GM10266 (cell line): ENCODE data around the gene DCAKD.

Source experiments
- DNase-seq: peaks from one replicate; pipeline ENCODE4 v3.0.0; 2012; ENCODE audit errors: extremely low spot score
- CTCF ChIP-seq: IDR thresholded peaks from 2 replicates; pipeline ENCODE4 v1.5.1; 2012; ENCODE audit warnings: mild to moderate bottlenecking, low read depth; ENCODE audit not compliant: control insufficient read depth, insufficient read depth; ENCODE audit errors: missing control alignments

The DCAKD gene

GRCh38 chr17:45029096-45029495, 22.3 kb downstream of the DCAKD start:
- DNase-seq: no peak
- no peak for TF ChIP-seq CTCF

- no peak for DNase-seq
- no peak for TF ChIP-seq CTCF
Observed at GRCh38 chr17:45022655-45023339, 28.6 kb downstream of the DCAKD start.

- DNase-seq: no peak
- no peak for TF ChIP-seq CTCF
Observed at GRCh38 chr17:45022288-45022648, 29.2 kb downstream of the DCAKD start.

- DNase-seq: peak; percentile 92
- TF ChIP-seq CTCF: peak; percentile 82
Observed at GRCh38 chr17:45021607-45022287, 29.7 kb downstream of the DCAKD start.

- no peak for TF ChIP-seq CTCF
- DNase-seq: no peak
Observed at GRCh38 chr17:45020354-45021138, 30.9 kb downstream of the DCAKD start.

GRCh38 chr17:45018848-45019711, 32.4 kb downstream of the DCAKD start:
- peak; percentile 65 for TF ChIP-seq CTCF
- DNase-seq: peak; percentile 82

- no peak for TF ChIP-seq CTCF
- no peak for DNase-seq
Observed at GRCh38 chr17:45018514-45018847, 33.0 kb downstream of the DCAKD start.
